NCI-H345 treated with DMSO at 0.1 percent for 48 hours (cell line): ENCODE results near the gene FRMPD1.

Experiments
- DNase-seq: peaks from one replicate; lab custom pipeline; 2025; ENCODE audit not compliant: unreplicated experiment; lab: John Stamatoyannopoulos, UW

FRMPD1 gene

DNA sequence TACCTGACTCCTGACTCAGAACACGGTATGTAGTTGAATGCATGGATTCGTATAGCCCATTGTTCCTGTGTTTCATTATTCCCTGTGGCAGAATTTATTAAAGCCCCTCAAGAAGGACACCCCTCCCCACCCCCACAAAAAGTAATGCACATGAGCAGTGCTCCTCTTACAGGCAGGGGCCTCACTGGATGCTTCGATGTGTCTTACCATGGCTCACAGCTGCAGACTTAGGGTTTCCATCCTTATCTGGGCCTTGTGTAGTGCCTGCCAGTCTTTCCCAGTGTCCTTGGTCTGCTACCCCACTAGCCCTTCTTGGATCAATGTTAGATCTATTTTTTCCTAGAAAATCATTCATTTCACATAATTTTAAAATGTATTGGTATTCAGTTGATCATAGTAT lies 119.2 kb downstream of the FRMPD1 start:
- DNase-seq = no peak

DNA sequence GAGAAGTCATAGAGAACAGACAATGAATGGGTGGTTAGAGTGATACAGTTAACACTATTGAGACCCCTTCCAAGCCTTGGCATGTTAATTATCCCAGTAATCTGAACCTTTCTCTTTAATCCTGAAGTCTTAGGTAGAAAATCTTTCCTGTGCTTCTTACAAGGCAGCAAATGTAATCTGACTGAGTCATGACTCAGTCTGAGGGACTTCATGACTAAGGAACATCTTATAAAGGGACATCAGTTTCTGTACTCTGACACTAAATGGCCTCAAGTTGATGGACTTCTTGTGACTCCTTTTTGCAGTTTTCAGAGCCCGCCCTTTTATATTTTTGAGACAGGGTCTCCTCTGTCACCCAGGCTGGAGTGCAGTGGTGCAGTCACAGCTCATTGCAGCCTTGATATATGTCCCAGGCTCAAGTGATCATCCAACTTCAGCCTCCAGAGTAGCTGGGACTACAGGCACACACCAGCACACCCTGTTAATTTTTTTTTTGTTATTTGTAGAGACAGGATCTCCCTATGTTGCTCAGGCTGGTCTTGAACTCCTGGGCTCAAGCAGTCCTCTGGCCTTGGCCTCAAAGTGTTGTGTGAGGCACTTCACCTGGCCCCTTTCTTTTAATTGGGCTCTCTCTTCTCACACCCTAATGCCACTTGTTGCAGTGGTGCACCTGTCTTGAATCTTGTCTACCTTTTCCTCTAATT lies 124.6 kb downstream of the FRMPD1 start:
- no peak for DNase-seq

DNA sequence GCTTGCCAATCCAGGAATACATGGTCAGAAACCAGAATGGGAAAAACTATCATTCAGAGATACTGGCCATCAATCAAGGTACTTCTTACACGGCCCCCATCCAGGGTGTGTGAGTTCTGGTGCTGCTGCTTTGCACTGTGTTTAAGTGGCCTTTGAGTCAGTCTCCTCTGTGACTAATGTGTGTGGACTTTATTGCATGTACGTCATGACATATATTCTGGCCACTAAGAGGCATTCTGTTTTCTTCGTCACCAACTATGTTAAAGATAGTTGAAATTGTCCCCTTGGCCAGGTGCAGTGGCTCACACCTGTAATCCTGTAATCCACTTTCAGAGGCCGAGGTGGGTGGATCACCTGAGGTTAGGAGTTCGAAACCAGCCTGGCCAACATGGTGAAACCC lies 125.6 kb downstream of the FRMPD1 start:
- DNase-seq = no peak

DNA sequence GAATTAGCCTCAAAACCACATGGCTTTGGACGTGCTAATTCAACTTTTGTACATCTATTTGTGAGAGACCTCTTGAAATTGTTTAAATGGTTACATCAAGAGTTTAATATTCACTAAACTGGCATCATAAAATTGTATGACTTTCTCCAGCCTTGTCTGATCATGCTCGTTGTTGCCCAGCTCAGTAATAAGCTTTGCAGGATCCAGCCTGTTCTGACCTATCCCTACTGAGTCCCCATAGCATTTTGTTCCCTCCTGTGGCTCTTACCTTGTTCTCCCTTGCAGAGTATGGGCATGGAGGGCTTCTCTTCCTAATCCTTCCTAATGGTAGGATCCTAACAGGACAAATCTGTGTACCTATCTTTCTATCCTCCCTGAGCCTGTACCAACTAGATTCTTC lies 127.8 kb downstream of the FRMPD1 start:
- no peak for DNase-seq

GRCh38 chr9:37784291-37784615 lies 133.5 kb downstream of the FRMPD1 start:
- no peak for DNase-seq

DNA sequence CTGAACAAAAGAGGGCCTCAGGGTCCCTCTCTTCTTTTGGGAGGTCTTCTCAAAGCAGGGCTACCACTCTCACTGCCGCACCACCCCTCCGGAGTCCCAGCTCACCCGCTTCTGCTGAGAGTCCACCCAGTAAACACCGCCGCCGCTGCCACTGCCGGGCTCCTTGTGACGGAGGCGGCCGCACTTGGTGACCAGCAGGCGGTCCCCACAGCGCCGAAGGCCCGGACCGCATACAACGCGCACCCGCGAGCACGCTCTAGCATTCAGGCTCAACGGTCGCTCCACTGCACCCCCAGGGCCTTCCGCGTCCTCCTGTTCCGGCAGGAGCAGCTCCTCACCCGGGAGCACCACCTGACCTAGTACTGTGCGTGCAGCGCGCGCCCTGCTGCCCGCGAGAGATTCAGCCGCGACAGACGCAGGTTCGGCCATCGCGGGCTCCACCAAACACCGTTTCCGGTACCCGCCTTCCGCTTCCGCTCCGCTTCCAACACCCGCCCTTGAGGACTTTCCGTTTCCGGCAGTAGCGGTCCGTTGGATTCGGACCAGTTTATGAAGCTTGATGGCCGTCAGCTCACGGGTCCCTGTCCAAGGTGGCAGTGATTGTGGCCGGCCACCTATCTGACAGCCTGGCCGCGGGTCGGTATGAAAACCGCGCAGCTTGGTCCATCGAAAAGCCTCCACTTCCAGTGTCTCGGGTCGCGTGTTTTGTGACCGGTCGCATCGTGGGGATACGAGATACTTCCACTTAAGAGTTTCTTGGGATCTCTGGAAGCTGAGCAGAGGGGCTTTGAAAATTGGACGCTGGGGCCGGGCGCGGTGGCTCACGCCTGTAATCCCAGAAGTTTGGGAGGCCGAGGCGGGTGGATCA lies 134.1 kb downstream of the FRMPD1 start, which contains the start of gene EXOSC3:
TSS of gene EXOSC3 (minus strand) at position 449 of the 868 bp plus-strand sequence. CDS start at position 429, 20 bp downstream.
- DNase-seq = peak; percentile 77

DNA sequence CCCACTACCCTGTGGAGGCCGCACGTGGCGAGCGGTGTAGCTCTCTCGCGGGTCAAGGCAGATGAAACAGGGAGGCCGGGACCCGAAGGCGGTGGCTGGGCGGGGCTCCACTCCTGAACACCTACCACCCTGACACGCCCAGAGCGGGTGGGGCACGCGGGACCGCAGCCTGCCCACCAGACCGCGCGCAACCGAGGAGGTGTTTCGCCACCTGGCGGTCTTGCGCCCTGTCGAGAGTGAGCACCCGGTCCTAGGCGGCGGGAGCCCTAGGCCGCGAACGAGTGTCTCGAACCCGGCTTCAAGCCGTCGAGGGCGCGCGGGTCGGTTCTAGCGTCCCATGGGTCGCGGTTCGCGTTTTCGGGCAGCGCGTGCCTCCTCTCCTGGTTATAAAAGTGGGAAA lies 136.3 kb downstream of the FRMPD1 start:
- DNase-seq = no peak

DNA sequence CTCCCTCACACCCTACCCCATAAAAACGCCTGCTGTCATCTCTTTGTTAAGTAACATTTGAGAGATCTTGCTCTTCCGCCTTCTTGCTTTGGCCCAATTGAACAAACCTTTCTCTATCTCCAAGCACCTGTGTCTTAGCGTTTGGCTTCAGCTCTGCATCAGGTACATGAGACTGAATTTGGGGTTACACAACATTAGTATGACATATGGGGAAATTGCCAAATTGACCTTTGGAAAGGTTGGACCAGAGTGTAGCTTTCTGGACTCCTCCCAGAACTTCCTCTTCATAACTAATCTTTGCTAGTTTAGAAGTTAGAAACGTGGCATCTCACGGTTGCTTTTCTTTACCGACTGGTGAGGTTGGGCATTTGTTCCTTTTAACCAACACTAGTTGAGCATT lies 137.6 kb downstream of the FRMPD1 start:
- DNase-seq = no peak

DNA sequence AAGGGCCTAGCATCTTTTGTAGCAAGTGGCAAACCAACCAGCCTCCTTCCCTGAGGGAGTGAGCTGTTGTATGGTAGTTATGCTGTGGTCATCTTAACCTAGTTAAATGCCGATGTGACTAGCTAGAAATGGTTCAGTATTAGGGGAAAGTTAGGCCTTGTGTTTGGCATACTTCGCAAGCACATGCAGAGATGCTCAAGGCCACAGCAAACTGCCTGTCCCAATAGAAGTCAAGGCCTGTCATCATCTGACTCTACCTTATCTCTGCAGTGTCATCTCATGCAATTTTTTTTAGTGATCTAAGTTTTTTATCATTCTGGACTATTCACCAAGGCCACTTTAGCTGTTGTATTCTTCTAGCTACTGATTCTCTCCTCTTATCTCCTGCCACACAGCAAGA lies 139.3 kb downstream of the FRMPD1 start:
- no peak for DNase-seq

DNA sequence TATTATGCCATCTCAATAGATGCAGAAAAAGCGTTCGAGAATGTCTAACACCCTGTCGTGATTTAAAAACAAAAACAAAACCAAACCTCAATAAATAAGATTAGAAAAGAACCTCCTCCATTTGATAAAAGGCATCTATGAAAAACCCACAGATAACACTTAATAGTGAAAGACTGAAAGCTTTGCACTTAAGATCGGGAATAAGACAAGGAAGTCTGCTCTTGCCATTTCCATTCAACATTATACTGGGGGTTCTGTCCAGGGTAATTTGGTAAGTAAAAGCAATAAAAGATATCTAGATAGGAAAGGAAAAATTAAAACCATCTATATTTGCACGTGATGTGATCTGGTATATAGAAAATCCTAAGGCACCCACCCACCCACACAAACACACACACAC lies 141.4 kb downstream of the FRMPD1 start:
- DNase-seq = no peak

- no peak for DNase-seq
Measured at GRCh38 chr9:37796232-37796631, 145.5 kb downstream of the FRMPD1 start.
